Endothelial cell of umbilical vein (primary cell): ENCODE results near the gene CP. TPM values are rescaled to one million over a fixed set of nuclear protein-coding genes. Genes with fewer than 3 reads are reported as not detected.

ENCODE experiments used
- BruUV-seq: library from RNA; stranded (reverse); fragments of 400-500 nt; replicated peaks from 2 replicates; lab custom pipeline; 2021; lab: Mats Ljungman, UMichigan
- CTCF ChIA-PET: fragments of 300-600, 350-600 bp; sonication (Branson Sonifier 250); formaldehyde crosslinking; loops from one replicate; lab custom pipeline; 2021; ENCODE audit warnings: antibody characterized with exemption, inconsistent platforms; lab: Charles Lee
- POLR2A ChIA-PET: fragments of 300-600, 350-600 bp; sonication (Branson Sonifier 250); formaldehyde crosslinking; loops from one replicate; lab custom pipeline; 2021; ENCODE audit warnings: antibody characterized with exemption, inconsistent platforms; lab: Charles Lee
- DNase-seq: peaks from one replicate; pipeline ENCODE4 v3.0.0-alpha.2; 2011; ENCODE audit warnings: low read depth, low spot score
- FAIRE-seq: peaks from 2 replicates; lab custom pipeline; 2011; peaks lifted over from hg19 to GRCh38; lab: Jason Lieb, UNC
- H2AFZ ChIP-seq: 2 replicates; pipeline ENCODE4 v1.6.0; 2012; ENCODE audit warnings: low read depth, low read length, control low read depth, inconsistent platforms
- H3K27ac ChIP-seq: 2 replicates; pipeline ENCODE4 v1.5.1; 2011; ENCODE audit warnings: low read depth, mild to moderate bottlenecking, control low read depth, low read length, moderate library complexity; ENCODE audit not compliant: insufficient read depth
- H3K27me3 ChIP-seq, 2 experiments: 2 replicates each; pipeline versions ENCODE4 v1.6.0 to v1.6.1; 2011; ENCODE audit warnings: low read length in 2 of 2, mixed read lengths in 1 of 2; ENCODE audit not compliant: control insufficient read depth in 2 of 2, insufficient read depth in 2 of 2
- H3K36me3 ChIP-seq, 2 experiments: 2 replicates in 1 of 2; 3 replicates in 1 of 2; pipeline ENCODE4 v1.5.1; 2011; ENCODE audit warnings: low read length in 2 of 2, mild to moderate bottlenecking in 1 of 2, moderate library complexity in 1 of 2; ENCODE audit not compliant: control insufficient read depth in 2 of 2, insufficient read depth in 2 of 2; ENCODE audit errors: extremely low read depth in 1 of 2
- H3K4me1 ChIP-seq: 3 replicates; pipeline ENCODE4 v1.5.1; 2011; ENCODE audit warnings: mild to moderate bottlenecking, low read length; ENCODE audit not compliant: control insufficient read depth, insufficient read depth; ENCODE audit errors: extremely low read depth
- H3K4me2 ChIP-seq: 2 replicates; pipeline ENCODE4 v1.6.1; 2011; ENCODE audit warnings: low read length, control low read depth, mixed read lengths; ENCODE audit not compliant: insufficient read depth
- H3K4me3 ChIP-seq, 3 experiments: fragments of 200-600 bp in 1 of 3; sonication (generic), shearing (Covaris generic) in 1 of 3; replicated peaks in 1 of 3; 2 replicates each; pipeline ENCODE4 v1.5.1; 2011 to 2016; ENCODE audit warnings: control low read depth in 3 of 3, low read length in 3 of 3, mild to moderate bottlenecking in 2 of 3, inconsistent platforms in 1 of 3, low read depth in 1 of 3, moderate library complexity in 1 of 3; ENCODE audit not compliant: insufficient read depth in 1 of 3
- H3K79me2 ChIP-seq: 2 replicates; pipeline ENCODE4 v1.6.0; 2012; ENCODE audit warnings: low read length, inconsistent platforms; ENCODE audit not compliant: control insufficient read depth, insufficient read depth
- H3K9ac ChIP-seq: replicated peaks from 2 replicates; pipeline ENCODE3; 2011; ENCODE audit warnings: low read length, control low read depth; ENCODE audit not compliant: insufficient read depth; ENCODE audit errors: extremely low read depth
- H3K9me1 ChIP-seq: replicated peaks from 3 replicates; pipeline ENCODE4 v1.6.0; 2011; ENCODE audit warnings: mild to moderate bottlenecking, low read length; ENCODE audit not compliant: control insufficient read depth, insufficient read depth; ENCODE audit errors: extremely low read depth
- H3K9me3 ChIP-seq: replicated peaks from 2 replicates; pipeline ENCODE4 v1.5.1; 2012; ENCODE audit warnings: low read length, inconsistent platforms; ENCODE audit not compliant: control insufficient read depth, insufficient read depth
- H4K20me1 ChIP-seq: replicated peaks from 2 replicates; pipeline ENCODE3; 2011; ENCODE audit warnings: mild to moderate bottlenecking, low read length; ENCODE audit not compliant: control insufficient read depth, insufficient read depth; ENCODE audit errors: extremely low read depth
- CTCF ChIP-seq, 2 donors: IDR thresholded peaks; 1 replicate in 1 of 2; 2 replicates in 1 of 2; pipeline ENCODE4 v1.5.1; 2011; ENCODE audit warnings: low read length in 2 of 2, mild to moderate bottlenecking in 2 of 2, moderate library complexity in 2 of 2, control low read depth in 1 of 2, inconsistent platforms in 1 of 2, low read depth in 1 of 2; ENCODE audit not compliant: insufficient read depth in 1 of 2; ENCODE audit errors: extremely low read depth in 1 of 2
- EZH2 ChIP-seq: IDR thresholded peaks from 2 replicates; pipeline ENCODE4 v1.6.1; 2012; ENCODE audit warnings: borderline replicate concordance, low read depth, mild to moderate bottlenecking, moderate library complexity, low read length, inconsistent platforms; ENCODE audit not compliant: severe bottlenecking
- FOS ChIP-seq: IDR thresholded peaks from 2 replicates; pipeline ENCODE4 v1.6.1; 2011; ENCODE audit warnings: mild to moderate bottlenecking, low read length, moderate library complexity, borderline replicate concordance; ENCODE audit not compliant: insufficient read depth
- GATA2 ChIP-seq: IDR thresholded peaks from 2 replicates; pipeline ENCODE4 v1.7.0; 2011; ENCODE audit warnings: low read depth, mild to moderate bottlenecking, moderate library complexity, mixed read lengths, low read length; ENCODE audit not compliant: insufficient read length, insufficient read depth
- JUN ChIP-seq: IDR thresholded peaks from 2 replicates; pipeline ENCODE4 v1.6.1; 2011; ENCODE audit warnings: borderline replicate concordance, low read depth; ENCODE audit not compliant: insufficient read length, insufficient read depth
- MAX ChIP-seq: IDR thresholded peaks from 2 replicates; pipeline ENCODE4 v1.6.1; 2011; ENCODE audit not compliant: insufficient read depth, insufficient read length
- MYC ChIP-seq: IDR thresholded peaks from one replicate; pipeline ENCODE4 v1.6.1; 2011; ENCODE audit warnings: mild to moderate bottlenecking, low read depth, low read length
- POLR2A ChIP-seq: IDR thresholded peaks from 2 replicates; pipeline ENCODE4 v1.6.1; 2012; ENCODE audit warnings: low read depth, mild to moderate bottlenecking, control low read depth, low read length
- POLR2AphosphoS5 ChIP-seq: IDR thresholded peaks from 2 replicates; pipeline ENCODE4 v1.6.1; 2012; ENCODE audit warnings: low read depth, mild to moderate bottlenecking, control low read depth, low read length, moderate library complexity; ENCODE audit not compliant: insufficient read depth
- dilution Hi-C: fragments of 300-500 bp; cut with MboI; formaldehyde crosslinking; loops from one replicate; pipeline ENCODE4 v1.15.0; 2019; ENCODE audit warnings: low sequenced_read_pairs; ENCODE audit not compliant: extremely low pct_ligation_motif_present
- intact Hi-C: fragments of 100-400 bp; cut with micrococcal nuclease; formaldehyde crosslinking; loops from one replicate; pipeline ENCODE4 v1.10.0; 2022
- polyA plus RNA-seq, 4 experiments: library from polyadenylated mRNA; depleted of rRNA in 3 of 4; stranded (reverse) in 3 of 4; unstranded in 1 of 4; fragments of >200 nt; gene quantifications; 2 replicates each; pipeline versions ENCODE4 v1.2.1 to v1.2.3, GENCODE V29; 2011 to 2012; ENCODE audit warnings: missing spikeins in 1 of 4
- total RNA-seq: library from RNA; stranded (reverse); gene quantifications from 2 replicates; pipeline ENCODE4 v1.2.3, GENCODE V29; 2021

Gene CP
- total and polyA plus RNA-seq, 2 donors (not counting 3 experiments of a cell fraction or from before 2014, with no cell fraction given), result not detected

- no peak overlapping the region for H3K4me3 ChIP-seq
- dilution Hi-C loops (no loop called here), intact Hi-C loops (no loop called here)
- H3K36me3 ChIP-seq, result no peaks in the 10 kb centered on the region
- ChIA-PET POLR2A (no interaction called here), CTCF (no interaction called here)
- H3K9me3 ChIP-seq, result no peaks in the 10 kb centered on the region
- TF ChIP-seq JUN (no peak), CTCF (IDR thresholded peaks at IDR 0.05; ENCODE audit: extremely low read depth in 1 of 2, insufficient read depth in 1 of 2, low read depth in 1 of 2, low read length in 2 of 2) (no peak), MYC (no peak), POLR2A (no peak), FOS (no peak), MAX (no peak), GATA2 (no peak), EZH2 (no peak), POLR2AphosphoS5 (no peak)
- DNase-seq (no peak), FAIRE-seq (no peak)
- H3K27me3 ChIP-seq, result no peaks in the 10 kb centered on the region
- BruUV-seq, result no TSS peak
- H3K9ac ChIP-seq, result no peak overlapping the region
- H4K20me1 ChIP-seq, result no peaks in the 10 kb centered on the region
- H2AFZ ChIP-seq, result no peak overlapping the region
- H3K9me1 ChIP-seq, result no peaks in the 10 kb centered on the region
- no peak overlapping the region for H3K4me2 ChIP-seq
- peaks cover 18% of the 10 kb centered on the region for H3K4me1 ChIP-seq
- no peak overlapping the region for H3K27ac ChIP-seq
- no peaks in the 10 kb centered on the region for H3K79me2 ChIP-seq
Measured at GRCh38 chr3:149226776-149227175, 5.1 kb upstream of the CP start.
